ENCODE data around the gene SLC30A5. TPM values are rescaled to one million over a fixed set of nuclear protein-coding genes. Genes with fewer than 3 reads are reported as not detected.

SLC30A5 gene
- total RNA-seq, 1 experiment from 2014 or later, result 64.5 TPM

DNA sequence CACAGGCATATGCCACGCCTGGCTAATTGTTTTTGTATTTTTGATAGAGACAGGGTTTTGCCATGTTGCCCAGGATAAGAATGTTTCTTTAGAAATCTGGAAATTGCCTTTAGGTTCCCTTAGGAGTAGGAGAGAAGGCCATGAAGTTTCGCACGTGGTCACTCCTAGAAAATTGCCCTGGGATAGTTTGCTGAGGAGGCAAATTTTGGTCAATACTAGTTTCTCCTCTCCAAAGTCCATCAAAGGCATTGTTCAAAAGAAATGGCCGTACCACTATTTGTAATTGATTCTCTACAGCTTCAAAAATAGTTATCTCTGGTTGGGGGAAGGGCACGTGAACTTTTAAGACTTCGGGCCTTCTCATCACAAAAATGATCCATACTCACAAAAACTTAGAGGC is 845 bp upstream of the SLC30A5 start:
- Mint-ChIP-seq H3K4me3 (ENCODE audit: unreplicated experiment) (peak overlapping the region; percentile 88), H3K4me1 (ENCODE audit: low read depth, unreplicated experiment) (no peaks in the 10 kb centered on the region), H3K27ac (ENCODE audit: unreplicated experiment) (no peak overlapping the region), H3K27me3 (ENCODE audit: insufficient read depth, unreplicated experiment) (no peaks in the 10 kb centered on the region), H3K36me3 (ENCODE audit: insufficient read depth, unreplicated experiment) (peaks cover 37% of the 10 kb centered on the region), H3K9me3 (ENCODE audit: unreplicated experiment) (no peaks in the 10 kb centered on the region)
- no TSS peak for BruUV-seq (replicated peaks)
- CTCF ChIA-PET, result interaction anchor here (0.6 to 1.6 kb wide), 25 partner anchors 9 to 362 kb away, joined by 3 to 29 read pairs (median 5); partner anchors contain the start of genes CCDC125, CCNB1, CDK7 and CENPH
- TF ChIP-seq, protein P1, sequence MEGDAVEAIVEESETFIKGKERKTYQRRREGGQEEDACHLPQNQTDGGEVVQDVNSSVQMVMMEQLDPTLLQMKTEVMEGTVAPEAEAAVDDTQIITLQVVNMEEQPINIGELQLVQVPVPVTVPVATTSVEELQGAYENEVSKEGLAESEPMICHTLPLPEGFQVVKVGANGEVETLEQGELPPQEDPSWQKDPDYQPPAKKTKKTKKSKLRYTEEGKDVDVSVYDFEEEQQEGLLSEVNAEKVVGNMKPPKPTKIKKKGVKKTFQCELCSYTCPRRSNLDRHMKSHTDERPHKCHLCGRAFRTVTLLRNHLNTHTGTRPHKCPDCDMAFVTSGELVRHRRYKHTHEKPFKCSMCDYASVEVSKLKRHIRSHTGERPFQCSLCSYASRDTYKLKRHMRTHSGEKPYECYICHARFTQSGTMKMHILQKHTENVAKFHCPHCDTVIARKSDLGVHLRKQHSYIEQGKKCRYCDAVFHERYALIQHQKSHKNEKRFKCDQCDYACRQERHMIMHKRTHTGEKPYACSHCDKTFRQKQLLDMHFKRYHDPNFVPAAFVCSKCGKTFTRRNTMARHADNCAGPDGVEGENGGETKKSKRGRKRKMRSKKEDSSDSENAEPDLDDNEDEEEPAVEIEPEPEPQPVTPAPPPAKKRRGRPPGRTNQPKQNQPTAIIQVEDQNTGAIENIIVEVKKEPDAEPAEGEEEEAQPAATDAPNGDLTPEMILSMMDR (IDR thresholded peaks at IDR 0.05; ENCODE audit: insufficient read depth in 1 of 2, low read depth in 1 of 2, low read length in 1 of 2, severe bottlenecking in 1 of 2, unreplicated experiment in 1 of 2), result no peak
- DNase-seq, result no peak
- H3K36me3 ChIP-seq (ENCODE audit: control insufficient read depth, insufficient read depth, low read length), result no peaks in the 10 kb centered on the region
- no peaks in the 10 kb centered on the region for H3K27me3 ChIP-seq (replicated peaks; ENCODE audit: control insufficient read depth, insufficient read depth, low read length)
- H3K4me3 ChIP-seq (ENCODE audit: low read depth, low read length), result no peak overlapping the region
- POLR2A ChIA-PET, result interaction anchor here (0.5 to 2.0 kb wide), 6 partner anchors 49 to 1586 kb away, joined by 3 to 15 read pairs (median 4); partner anchors contain the start of genes CCDC125 and CCNB1
- no peaks in the 10 kb centered on the region for H3K9me3 ChIP-seq
- intact Hi-C loops (cut with micrococcal nuclease; ENCODE audit: unreplicated experiment), result loop anchor here (1.0 to 10.0 kb wide), 5 partner anchors 74 to 402 kb away; partner anchors contain the start of genes AK6, CCNB1, CENPH and OCLN
- peaks cover 13% of the 10 kb centered on the region for H3K4me1 ChIP-seq

DNA sequence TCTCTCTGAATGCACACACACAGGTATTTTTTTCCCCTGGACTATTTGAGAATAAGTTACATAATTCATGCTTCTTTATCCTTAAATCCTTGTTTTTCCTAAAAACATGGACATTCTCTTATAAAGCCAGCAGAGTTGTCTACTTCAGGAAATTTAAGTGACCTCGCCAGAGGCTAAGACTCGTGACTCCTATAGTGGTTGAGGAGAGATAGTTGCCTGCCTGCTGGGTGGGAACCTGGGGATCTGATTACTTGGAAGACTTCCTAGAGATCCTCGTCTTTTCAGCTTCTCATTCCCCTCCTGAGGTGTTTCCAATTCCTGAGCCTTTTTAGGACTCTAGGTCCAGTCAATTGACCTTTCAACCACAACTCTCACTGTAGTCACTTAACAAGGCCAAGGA is 5.5 kb downstream of the SLC30A5 start:
- no peaks in the 10 kb centered on the region for H3K4me1 Mint-ChIP-seq (ENCODE audit: low read depth, unreplicated experiment)
- ChIA-PET POLR2A (interaction anchor here (0.6 kb wide), 1 partner anchor 191 kb away, joined by 5 read pairs; no protein-coding TSS in a partner anchor), CTCF (no interaction called here)
- no peak overlapping the region for H3K27ac Mint-ChIP-seq (ENCODE audit: unreplicated experiment)
- H3K27me3 Mint-ChIP-seq (ENCODE audit: insufficient read depth, unreplicated experiment), result no peaks in the 10 kb centered on the region
- no TSS peak for BruUV-seq (replicated peaks)
- DNase-seq, result no peak
- H3K4me3 Mint-ChIP-seq (ENCODE audit: unreplicated experiment), result no peak overlapping the region
- TF ChIP-seq, protein P1 (IDR thresholded peaks at IDR 0.05; ENCODE audit: insufficient read depth in 1 of 2, low read depth in 1 of 2, low read length in 1 of 2, severe bottlenecking in 1 of 2, unreplicated experiment in 1 of 2), result no peak
- H3K36me3 ChIP-seq (ENCODE audit: control insufficient read depth, insufficient read depth, low read length), result no peaks in the 10 kb centered on the region
- no peaks in the 10 kb centered on the region for H3K4me1 ChIP-seq
- H3K27me3 ChIP-seq (replicated peaks; ENCODE audit: control insufficient read depth, insufficient read depth, low read length), result no peaks in the 10 kb centered on the region
- H3K4me3 ChIP-seq (ENCODE audit: low read depth, low read length), result no peak overlapping the region
- H3K9me3 ChIP-seq, result no peaks in the 10 kb centered on the region
- intact Hi-C loops (cut with micrococcal nuclease; ENCODE audit: unreplicated experiment), result loop anchor here (10.0 kb wide), 1 partner anchor 395 kb away; the partner anchor contains the start of gene OCLN
- no peaks in the 10 kb centered on the region for H3K9me3 Mint-ChIP-seq (ENCODE audit: unreplicated experiment)
- peaks cover 60% of the 10 kb centered on the region for H3K36me3 Mint-ChIP-seq (ENCODE audit: insufficient read depth, unreplicated experiment)

DNA sequence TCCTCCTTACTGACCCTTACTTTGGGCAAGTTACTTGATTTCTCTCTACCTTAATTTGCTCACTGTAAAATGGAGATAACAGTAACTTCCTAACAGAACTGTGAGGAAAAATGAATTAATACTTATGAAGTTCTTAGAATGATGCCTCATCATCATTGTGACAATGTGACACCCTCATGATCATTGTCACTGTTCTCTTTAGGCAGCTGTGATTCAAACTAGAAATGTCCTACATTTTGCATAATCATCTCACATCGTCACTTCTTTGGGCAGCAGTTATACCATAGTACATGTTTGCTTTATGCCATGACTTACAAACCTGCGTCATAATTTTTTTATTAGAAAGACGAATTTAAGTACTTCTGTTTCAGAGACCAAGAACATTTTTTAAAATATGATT is 9.7 kb downstream of the SLC30A5 start:
- CTCF ChIA-PET, result no interaction called here
- Histone ChIP-seq H3K9me3 (no peaks in the 10 kb centered on the region), H3K36me3 (ENCODE audit: control insufficient read depth, insufficient read depth, low read length) (peaks cover 1% of the 10 kb centered on the region; the same call in 1 of the 2 replicates), H3K4me3 (ENCODE audit: low read depth, low read length) (no peak overlapping the region), H3K27me3 (replicated peaks; ENCODE audit: control insufficient read depth, insufficient read depth, low read length) (no peaks in the 10 kb centered on the region), H3K4me1 (no peaks in the 10 kb centered on the region)
- POLR2A ChIA-PET, result no interaction called here
- H3K4me3 Mint-ChIP-seq (ENCODE audit: unreplicated experiment), result no peak overlapping the region
- no peaks in the 10 kb centered on the region for H3K4me1 Mint-ChIP-seq (ENCODE audit: low read depth, unreplicated experiment)
- intact Hi-C loops (cut with micrococcal nuclease; ENCODE audit: unreplicated experiment), result no loop called here
- no TSS peak for BruUV-seq (replicated peaks)
- no peaks in the 10 kb centered on the region for H3K27me3 Mint-ChIP-seq (ENCODE audit: insufficient read depth, unreplicated experiment)
- no peak for DNase-seq
- no peak overlapping the region for H3K27ac Mint-ChIP-seq (ENCODE audit: unreplicated experiment)
- TF ChIP-seq, protein P1 (IDR thresholded peaks at IDR 0.05; ENCODE audit: insufficient read depth in 1 of 2, low read depth in 1 of 2, low read length in 1 of 2, severe bottlenecking in 1 of 2, unreplicated experiment in 1 of 2), result no peak
- peaks cover 66% of the 10 kb centered on the region for H3K36me3 Mint-ChIP-seq (ENCODE audit: insufficient read depth, unreplicated experiment)
- no peaks in the 10 kb centered on the region for H3K9me3 Mint-ChIP-seq (ENCODE audit: unreplicated experiment)

Data from Caco-2 (cell line).